Measurements from ENCODE around the gene PSMG4. TPM values are rescaled to one million over a fixed set of nuclear protein-coding genes. Genes with fewer than 3 reads are reported as not detected.

The PSMG4 gene, protein sequence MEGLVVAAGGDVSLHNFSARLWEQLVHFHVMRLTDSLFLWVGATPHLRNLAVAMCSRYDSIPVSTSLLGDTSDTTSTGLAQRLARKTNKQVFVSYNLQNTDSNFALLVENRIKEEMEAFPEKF
- 7.2 TPM for total RNA-seq
- long read RNA-seq, transcript PSMG4-206 (3 exons, 838 nt) = major isoform, 9 of 12 reads
- long read RNA-seq, partial matches to known transcripts = 0 of 12 reads
- long read RNA-seq, other reads (novel, unspliced or antisense) = 2 of 12 reads

DNA sequence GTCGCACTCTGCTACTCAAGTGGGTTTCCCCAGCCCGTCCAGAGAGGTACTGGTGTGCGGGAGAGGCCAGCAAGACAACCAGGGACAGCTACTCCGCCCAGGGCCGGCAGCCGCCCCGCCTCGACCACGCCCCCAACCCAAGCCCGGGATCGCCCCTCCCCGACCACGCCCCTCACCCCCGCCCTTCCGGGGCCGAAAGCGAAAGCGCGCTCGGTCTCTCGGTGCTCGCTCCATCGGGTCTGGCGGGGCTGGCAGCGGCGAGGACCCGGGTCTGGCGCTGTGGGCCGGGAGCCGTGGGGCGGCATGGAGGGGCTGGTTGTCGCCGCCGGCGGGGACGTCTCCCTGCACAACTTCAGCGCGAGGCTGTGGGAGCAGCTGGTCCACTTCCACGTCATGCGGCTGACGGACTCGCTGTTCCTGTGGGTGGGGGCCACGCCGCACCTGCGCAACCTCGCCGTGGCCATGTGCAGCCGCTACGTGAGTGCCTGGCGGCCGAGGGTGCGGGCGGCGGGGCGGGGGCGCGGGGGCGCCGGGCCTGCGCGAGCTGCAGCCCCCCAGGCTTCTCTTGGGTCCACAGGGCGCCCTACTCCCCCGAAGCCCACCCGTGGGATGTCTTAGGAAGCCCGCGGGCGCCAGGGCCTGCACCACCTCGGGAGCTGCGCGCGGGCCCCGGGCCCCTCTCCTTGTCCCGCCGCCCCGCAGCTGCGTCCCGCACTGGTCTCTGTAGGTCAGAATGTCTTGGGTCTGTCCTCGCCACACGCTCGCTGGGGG is at the start of gene PSMG4:
Gene PSMG4, plus strand, starts transcription at position 228 of the 771 bp plus-strand sequence. Its CDS starts 76 bp downstream, at position 304.
- intact Hi-C loops (cut with micrococcal nuclease) = no loop called here
- ATAC-seq = peak; percentile 99

DNA sequence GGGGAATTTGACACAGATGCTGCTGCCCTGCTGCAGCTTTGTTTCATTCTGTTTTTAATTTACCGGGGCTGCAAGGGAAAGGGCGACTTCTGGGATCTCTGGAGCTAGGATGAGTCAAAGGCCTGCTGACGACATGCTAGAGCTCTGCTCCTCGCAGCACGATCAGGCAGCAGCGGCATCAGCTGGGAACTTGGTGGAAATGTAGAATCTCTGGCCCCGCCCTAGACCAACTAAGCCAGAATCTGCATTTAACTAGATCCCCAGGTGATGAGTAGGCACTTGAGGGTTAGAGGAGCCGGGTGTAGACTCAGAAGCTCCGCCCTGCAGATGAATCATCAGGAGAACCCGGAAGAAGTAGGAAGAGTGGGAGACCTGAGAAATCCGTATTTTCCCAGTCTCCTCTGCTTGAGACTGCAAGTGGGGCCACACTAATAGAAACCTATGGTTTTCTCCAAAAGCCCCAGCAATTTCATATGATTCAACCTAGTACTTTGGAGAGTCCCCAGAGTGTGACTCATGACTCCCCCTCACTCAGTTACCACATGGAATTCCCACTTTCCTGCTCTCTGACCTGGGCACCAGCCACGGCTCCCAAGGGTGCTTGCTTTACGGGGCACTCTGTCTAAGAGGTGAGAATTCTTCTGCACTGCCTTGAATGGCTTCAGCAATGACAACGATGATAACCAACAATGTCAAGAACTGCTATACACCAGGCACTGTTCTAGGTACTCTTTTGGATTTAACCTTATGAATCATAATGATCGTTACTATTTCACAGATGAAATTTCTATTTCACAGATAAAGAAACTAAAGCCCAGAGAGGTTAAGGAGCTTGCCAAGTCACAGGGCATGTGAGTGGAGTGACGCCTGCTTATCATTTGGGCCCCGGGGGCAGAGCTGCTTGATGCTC is 49.4 kb upstream of the PSMG4 start:
- intact Hi-C loops (cut with micrococcal nuclease) = no loop called here
- DNase-seq = no peak

More for the DNA sequence above, at the start of gene PSMG4:
- DNase-seq = peak; percentile 97

DNA sequence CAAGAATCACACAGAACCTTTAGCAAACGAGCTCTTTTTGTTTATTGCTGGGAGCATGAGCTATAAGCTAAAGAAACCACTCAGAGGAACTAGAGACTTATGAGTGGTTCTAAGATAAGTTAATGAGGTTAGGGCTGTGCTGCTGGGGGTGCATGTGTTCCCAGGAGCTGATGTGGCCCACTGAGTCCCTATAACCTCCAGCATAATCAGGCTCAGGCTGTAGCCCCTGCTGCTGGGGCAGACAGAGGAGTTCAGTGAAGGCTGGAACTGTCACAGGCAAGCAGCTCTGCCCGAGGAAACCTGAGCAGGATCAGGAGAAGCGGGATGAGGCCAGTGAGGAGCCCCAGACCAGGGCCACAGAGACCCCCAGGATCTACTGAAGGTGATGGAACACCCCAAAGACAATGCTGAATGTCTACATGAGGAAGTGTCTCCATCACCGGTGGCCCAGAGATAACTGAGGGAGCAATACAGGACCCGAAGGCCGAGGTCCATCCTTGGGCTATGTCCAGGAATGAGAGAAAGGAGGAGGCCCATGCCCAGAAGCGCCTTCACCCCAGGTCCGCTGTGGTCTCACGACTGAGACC is 48.6 kb upstream of the PSMG4 start:
- ATAC-seq (no peak), DNase-seq (no peak)
- intact Hi-C loops (cut with micrococcal nuclease) = no loop called here

More for the DNA sequence above, 49.4 kb upstream of the PSMG4 start:
- peak; percentile 66 for ATAC-seq

DNA sequence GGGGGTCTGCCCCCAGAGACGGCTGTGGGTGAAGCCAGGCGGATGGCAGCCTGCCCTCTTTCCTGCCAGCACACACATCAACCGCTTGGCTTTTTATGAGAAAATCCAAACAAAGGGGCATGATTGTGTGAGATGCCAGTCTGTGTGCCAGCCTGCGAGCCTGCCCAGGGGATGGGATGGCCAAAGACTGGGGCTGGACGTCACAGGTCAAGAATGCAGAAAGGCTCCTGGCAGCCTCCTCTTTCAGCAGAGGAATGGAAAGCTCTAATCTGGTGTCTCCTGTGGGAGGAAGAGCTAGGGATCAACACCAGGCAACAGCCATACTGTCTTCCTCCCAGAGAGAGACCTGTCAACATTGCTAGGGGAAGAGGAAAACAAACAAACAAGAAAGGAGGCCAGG is 47.1 kb upstream of the PSMG4 start:
- intact Hi-C loops (cut with micrococcal nuclease) = no loop called here
- ATAC-seq (no peak), DNase-seq (no peak)

DNA sequence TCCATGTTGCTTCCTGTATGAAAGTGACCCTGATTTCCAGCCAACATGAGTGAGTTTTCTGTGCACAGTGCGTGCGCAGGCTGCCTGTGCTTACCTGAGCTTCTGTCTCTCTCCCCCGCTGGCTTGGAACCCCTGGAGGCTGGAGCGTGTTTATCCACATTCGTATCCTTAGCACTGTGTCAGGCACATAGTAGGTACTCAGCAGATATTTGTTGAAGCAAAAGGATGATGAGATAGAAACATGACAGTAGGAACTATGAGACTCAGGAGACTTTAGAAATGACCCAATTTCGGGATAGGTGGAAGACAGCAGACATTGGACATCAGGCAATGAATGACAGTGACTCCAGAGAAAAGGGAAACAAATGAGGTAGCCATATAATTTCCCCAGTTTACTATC is 46.5 kb upstream of the PSMG4 start:
- ATAC-seq (no peak), DNase-seq (no peak)
- intact Hi-C loops (cut with micrococcal nuclease) = no loop called here

DNA sequence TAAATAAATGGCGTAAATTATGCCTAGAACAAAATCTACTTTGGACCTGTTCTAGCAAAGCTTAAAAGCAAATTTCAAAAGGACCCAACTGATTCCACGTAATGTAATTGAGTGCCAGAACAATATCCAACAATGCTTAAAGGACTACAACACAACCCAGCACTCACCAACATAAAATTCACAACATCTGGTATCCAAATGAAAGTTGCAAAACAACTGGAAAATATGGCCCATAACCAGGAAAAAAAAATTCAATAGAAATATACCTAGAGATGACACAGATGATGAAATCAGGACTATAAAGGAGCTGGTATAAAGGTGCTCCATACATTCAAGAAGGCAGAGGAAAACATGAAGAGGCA is 45.4 kb upstream of the PSMG4 start:
- no peak for ATAC-seq
- DNase-seq = no peak
- intact Hi-C loops (cut with micrococcal nuclease) = no loop called here

DNA sequence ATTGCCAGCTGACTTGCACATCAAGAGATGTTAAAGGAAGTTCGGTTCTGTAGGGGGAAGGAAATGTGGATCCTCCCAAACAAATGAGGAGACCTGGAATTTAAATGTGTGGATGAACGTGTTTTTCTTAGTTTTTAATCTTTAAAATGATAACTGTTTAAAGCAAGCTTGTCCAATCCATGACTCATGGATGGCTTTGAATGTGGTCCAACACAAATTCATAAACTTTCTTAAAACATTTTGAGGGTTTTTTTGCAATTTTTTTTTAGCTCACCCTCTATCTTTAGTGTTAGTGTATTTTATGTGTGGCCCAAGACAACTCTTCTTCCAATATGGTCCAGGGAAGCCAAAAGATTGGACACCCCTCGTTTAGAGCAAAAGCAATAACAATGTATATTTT is 43.8 kb upstream of the PSMG4 start:
- intact Hi-C loops (cut with micrococcal nuclease) = no loop called here
- ATAC-seq (no peak), DNase-seq (no peak)

DNA sequence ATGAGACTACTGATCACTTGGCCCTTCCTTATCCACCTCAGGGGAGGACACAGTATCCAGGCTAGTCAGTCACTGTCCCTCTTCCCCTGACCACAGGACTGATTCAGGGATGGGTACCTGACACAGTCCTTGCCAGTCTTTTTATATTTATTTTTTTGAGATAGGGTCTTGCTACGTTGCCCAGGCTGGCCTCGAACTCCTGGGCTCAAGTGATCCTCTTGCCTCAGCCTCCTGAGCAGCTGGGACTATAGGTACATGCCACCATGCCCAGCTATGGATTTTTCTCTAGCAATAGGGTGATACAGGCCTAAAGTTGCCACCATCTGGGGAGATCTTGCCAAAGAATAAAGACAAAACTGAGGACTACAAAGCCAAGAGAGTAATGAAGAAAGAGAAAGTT is 41.5 kb upstream of the PSMG4 start:
- intact Hi-C loops (cut with micrococcal nuclease) = no loop called here
- DNase-seq (no peak), ATAC-seq (no peak)

DNA sequence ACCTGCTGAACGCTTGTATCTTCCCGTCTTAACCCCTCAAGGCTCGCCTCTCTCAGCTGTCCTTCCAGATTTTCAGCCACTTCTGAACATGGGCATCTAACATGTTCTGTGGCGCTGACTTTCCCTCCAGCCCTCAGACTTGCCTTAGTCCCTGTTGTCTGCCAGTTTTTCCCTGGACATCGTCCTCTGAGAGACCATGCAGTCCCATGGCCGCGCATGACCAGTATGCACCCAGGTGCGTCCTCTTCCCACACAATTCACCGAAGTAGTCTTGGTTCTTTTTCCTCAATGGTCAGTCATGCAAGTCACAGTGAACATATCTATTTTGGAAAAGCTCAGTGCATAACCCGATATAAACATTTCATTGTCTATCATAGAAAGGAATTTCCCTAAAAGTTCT is 40.5 kb upstream of the PSMG4 start:
- intact Hi-C loops (cut with micrococcal nuclease) = no loop called here
- ATAC-seq (no peak), DNase-seq (no peak)

DNA sequence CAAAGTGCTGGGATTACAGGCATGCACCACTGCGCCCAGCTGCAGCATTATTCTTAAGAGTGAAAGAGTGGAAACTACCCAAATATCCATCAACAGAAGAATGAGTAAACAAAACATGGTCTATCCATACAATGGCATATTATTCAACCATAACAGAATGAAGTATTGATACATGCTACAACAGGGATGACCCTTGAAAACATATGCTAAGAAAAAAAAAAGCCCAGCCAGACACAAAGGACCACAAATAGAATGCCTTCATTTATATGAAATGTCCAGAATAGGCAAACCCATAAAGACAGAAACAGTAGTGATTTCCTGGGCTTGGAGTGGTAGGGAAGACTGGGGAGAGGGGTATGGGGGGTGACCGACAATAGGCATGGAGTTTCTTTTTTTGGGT is 38.4 kb upstream of the PSMG4 start:
- intact Hi-C loops (cut with micrococcal nuclease) = no loop called here
- ATAC-seq = no peak
- DNase-seq = no peak

DNA sequence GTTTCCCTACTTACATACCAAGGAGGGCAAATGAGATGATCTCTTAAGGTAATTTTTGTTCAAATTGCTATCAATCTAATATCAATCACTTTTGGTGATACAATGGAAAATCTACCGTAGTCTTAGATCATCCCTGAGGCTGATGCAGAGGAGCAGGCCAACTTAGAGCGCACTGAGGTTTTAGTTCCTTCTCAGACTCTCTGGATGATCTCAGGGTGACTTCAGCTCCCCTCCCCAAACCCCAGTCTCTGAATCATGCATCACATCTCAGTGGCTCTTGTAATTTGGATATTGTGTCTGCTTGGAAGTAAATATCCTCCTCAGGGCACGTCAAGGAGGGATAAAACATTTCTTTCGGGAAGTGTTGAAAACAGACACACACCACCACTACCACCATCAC is 37.2 kb upstream of the PSMG4 start:
- no peak for ATAC-seq
- intact Hi-C loops (cut with micrococcal nuclease) = no loop called here
- no peak for DNase-seq

DNA sequence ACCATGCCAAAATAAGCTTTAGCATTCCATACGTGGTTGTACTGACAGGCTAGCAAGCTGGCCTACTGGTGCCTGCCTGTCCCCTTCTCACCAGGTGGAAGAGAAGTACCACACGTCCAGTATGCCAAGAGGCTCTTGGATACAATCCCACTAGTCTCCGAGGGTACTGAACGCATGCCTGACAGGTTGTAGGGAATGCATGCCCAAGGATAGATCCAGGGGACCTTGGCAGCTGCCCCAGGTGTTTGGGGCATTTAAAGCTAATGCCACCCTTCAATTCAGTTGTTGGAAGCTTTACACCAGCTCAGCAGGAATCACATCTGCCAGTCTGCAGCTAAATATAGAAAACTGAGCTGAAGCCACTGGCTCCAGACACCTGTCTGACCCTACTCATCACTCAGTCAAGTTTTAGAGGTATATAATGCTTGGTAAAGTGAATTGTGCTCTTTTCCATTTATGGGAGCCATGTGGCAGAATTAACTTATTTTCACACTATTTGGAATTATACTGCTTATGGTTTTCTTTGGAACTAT is 36.2 kb upstream of the PSMG4 start:
- DNase-seq (no peak), ATAC-seq (no peak)
- intact Hi-C loops (cut with micrococcal nuclease) = no loop called here

DNA sequence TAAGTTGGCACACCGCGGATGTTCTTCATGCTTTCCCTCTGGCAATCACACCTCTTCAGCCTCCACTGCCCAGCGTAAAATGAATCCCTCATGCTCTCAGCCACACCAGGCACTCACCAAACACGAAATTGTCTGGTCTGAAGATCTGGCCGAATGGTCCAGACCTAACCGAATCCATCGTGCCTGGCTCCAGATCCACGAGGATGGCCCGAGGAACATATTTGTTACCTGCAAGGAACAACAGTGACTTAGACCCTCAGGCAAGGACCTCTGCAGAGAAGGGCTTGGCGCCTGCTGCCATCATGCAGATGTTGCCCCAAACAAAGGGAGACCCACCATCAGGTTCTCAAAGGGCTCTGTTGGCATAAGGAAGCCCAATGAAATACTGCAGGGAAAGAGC is 32.7 kb upstream of the PSMG4 start:
- no peak for ATAC-seq
- intact Hi-C loops (cut with micrococcal nuclease) = no loop called here
- DNase-seq = no peak

DNA sequence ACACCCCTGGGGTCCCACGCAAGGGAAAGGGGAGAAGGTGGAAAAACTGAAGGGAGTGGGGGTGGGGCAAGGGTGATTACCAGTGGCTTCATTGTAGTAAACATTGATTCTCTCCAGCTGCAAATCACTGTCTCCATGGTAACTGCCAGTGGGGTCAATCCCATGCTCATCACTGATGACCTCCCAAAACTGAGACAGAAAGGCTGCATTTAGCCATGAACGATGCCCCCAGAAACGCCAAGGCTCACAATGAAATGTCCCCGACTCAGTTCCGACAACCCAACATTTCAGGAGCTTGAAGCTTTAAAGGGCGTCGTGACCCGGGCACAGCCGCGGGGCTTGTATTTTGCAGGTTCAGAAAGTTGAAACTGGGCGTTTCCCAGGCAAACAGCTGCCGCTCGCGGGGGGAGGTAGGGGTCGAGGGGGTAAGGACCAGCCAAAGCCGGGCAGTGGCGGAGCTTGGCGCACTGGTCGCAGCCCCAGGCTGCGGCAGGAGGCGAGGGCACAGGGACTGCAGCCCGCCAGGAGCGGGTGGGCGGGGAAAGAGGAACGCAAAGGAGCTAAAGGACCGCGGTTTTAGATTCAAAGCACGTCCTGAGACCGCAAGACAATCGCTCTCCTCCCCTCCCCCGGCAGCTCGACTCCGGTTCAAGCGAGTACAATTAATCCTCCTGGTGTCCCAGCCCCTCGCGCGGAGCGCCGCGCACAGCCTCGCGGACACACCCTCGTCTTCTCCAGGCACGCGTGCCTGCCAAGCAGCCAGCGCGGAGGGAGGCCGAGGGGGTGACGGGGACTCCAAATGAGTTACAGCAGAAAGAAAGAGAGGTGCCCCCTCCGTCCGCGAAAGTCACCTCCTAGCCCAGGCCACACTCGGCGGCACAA is 32.0 kb upstream of the PSMG4 start:
- intact Hi-C loops (cut with micrococcal nuclease) = no loop called here
- peak; percentile 10 for ATAC-seq
- DNase-seq = peak; percentile 42

DNA sequence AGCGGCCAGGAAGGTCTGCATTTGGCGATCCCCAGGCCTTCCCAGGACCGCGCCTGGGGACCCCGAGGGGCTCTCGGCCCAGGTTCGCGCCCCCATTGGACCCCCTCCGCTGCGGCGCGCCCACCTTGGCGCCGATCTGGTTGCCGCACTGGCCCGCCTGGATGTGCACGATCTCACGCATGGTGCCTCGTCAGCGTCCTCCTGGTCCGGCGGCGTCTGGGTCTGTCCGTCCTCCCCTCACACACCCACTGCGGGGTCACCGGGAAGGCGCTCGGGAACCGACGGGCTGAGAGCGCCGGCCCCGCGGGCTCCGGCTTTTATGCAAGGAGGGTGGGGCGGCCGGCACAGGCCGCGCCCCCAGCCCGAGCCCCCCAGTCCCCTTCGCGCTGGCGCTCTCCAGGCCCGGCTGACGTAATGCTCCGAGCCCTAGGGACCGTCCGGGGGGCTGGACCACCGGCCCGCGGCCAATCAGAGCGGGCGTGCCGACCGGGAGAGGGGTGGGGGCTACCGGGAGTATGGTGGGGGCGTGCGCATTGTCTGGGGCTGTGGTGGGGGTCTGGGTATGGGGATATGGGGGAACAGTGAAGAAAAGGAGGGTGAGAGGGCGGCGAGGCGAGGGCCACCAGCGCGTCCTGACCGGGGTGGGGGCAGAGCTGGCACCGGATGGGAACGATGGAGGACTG is 31.2 kb upstream of the PSMG4 start, which contains the start of gene TUBB2B:
Gene TUBB2B, minus strand, starts transcription at position 291 of the 683 bp plus-strand sequence. Its CDS starts 110 bp downstream, at position 181.
- peak; percentile 52 for DNase-seq

DNA sequence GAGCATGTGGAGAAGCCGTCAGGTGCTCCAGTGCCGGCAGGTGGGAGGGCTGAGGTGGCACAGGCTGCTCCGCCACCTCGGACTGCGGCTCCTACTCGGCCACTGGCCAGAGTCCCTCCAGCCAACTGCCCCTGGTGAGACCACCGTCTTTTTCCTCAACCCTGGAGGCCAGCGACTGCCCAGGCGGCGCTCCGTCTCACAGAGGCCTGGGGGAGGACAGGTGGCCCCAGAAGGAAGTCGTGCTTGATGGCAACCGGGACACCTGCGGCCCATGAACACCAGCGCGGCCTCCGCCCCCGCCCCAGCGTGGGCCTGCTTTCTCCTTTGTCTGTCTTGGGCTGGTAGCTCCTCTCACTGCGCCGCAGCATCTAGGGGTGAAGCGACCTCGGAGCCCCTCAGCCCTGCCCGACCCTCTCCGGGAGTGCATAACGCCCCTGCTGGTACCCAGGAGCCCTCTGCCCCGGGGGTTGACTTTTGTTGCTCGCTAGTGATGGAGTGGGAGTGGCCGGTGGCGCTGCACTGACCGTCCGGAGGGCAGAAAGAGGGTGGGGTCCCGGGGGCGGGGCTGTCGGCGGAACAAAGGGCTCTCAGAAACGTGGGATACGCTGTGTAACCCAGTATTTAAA is 30.6 kb upstream of the PSMG4 start:
- ATAC-seq (peak; percentile 12), DNase-seq (no peak)
- intact Hi-C loops (cut with micrococcal nuclease) = no loop called here

More for the DNA sequence above, 31.2 kb upstream of the PSMG4 start, which contains the start of gene TUBB2B:
- intact Hi-C loops (cut with micrococcal nuclease) = no loop called here
- ATAC-seq = peak; percentile 53

Measured in left ventricle myocardium superior (tissue), 1 donor.